Mesendoderm (in vitro differentiated cells): ENCODE data around the gene PFKFB1.

ENCODE experiments used
- DNase-seq: peaks from one replicate; pipeline ENCODE4 v3.0.0; 2013
- H2AK5ac ChIP-seq: 2 replicates; pipeline ENCODE4 v1.6.1; 2013; ENCODE audit warnings: low read length, inconsistent platforms
- H2BK120ac ChIP-seq: 2 replicates; pipeline ENCODE4 v1.6.1; 2013; ENCODE audit warnings: low read depth, mild to moderate bottlenecking, low read length, moderate library complexity, mixed read lengths
- H2BK15ac ChIP-seq: replicated peaks from 2 replicates; pipeline ENCODE4 v1.6.1; 2013; ENCODE audit warnings: low read depth, mild to moderate bottlenecking, moderate library complexity
- H2BK5ac ChIP-seq: 2 replicates; pipeline ENCODE4 v1.6.1; 2013; ENCODE audit warnings: low read length, inconsistent platforms
- H3K18ac ChIP-seq: 2 replicates; pipeline ENCODE4 v1.6.1; 2013; ENCODE audit warnings: mild to moderate bottlenecking, low read length, mixed read lengths
- H3K23ac ChIP-seq: one replicate; pipeline ENCODE4 v1.6.1; 2013; ENCODE audit warnings: low read length
- H3K27ac ChIP-seq: 2 replicates; pipeline ENCODE4 v1.5.1; 2013; ENCODE audit warnings: low read depth, mild to moderate bottlenecking, inconsistent platforms, low read length, moderate library complexity
- H3K27me3 ChIP-seq: 2 replicates; pipeline ENCODE4 v1.6.1; 2013; ENCODE audit warnings: low read length, control low read depth, mild to moderate bottlenecking, inconsistent platforms; ENCODE audit not compliant: insufficient read depth, poor library complexity
- H3K36me3 ChIP-seq: 2 replicates; pipeline ENCODE4 v1.6.1; 2013; ENCODE audit warnings: low read length, inconsistent platforms; ENCODE audit not compliant: control insufficient read depth, insufficient read depth
- H3K4ac ChIP-seq: one replicate; pipeline ENCODE4 v1.6.1; 2013; ENCODE audit warnings: low read depth, mild to moderate bottlenecking, low read length, moderate library complexity
- H3K4me1 ChIP-seq: 2 replicates; pipeline ENCODE4 v1.6.1; 2013; ENCODE audit warnings: low read depth, low read length, inconsistent platforms; ENCODE audit not compliant: control insufficient read depth
- H3K4me2 ChIP-seq: 2 replicates; pipeline ENCODE4 v1.6.1; 2013; ENCODE audit warnings: low read length
- H3K4me3 ChIP-seq: 2 replicates; pipeline ENCODE4 v1.5.1; 2013; ENCODE audit warnings: mild to moderate bottlenecking, low read length
- H3K56ac ChIP-seq: one replicate; pipeline ENCODE4 v1.6.1; 2013; ENCODE audit warnings: low read length
- H3K79me1 ChIP-seq: 2 replicates; pipeline ENCODE4 v1.6.1; 2013; ENCODE audit warnings: low read length, inconsistent platforms
- H3K79me2 ChIP-seq: 2 replicates; pipeline ENCODE4 v1.6.1; 2013; ENCODE audit warnings: mild to moderate bottlenecking, low read length; ENCODE audit not compliant: control insufficient read depth, insufficient read depth
- H3K9ac ChIP-seq: 2 replicates; pipeline ENCODE4 v1.6.1; 2013; ENCODE audit warnings: low read length, inconsistent platforms
- H4K5ac ChIP-seq: one replicate; pipeline ENCODE4 v1.6.1; 2013; ENCODE audit warnings: low read length
- H4K8ac ChIP-seq: one replicate; pipeline ENCODE4 v1.6.1; 2013; ENCODE audit warnings: low read depth, mild to moderate bottlenecking, control low read depth, low read length, moderate library complexity
- WGBS: extraction: QIAGEN DNeasy Blood & Tissue Kit; methylation state at CpG from one replicate; pipeline ENCODE4 v1.1.7; 2013; ENCODE audit warnings: low lambda C conversion rate, missing lambda C conversion rate; ENCODE audit not compliant: insufficient coverage; ENCODE audit errors: extremely low coverage; 5-methylcytosine and 5-hydroxymethylcytosine counted together

PFKFB1 gene

GRCh38 chrX:55029291-55029690, 35.3 kb upstream of the PFKFB1 start:
- Histone ChIP-seq H3K4me2 (no peak overlapping the region), H2BK15ac (no peak overlapping the region), H3K18ac (no peak overlapping the region), H3K56ac (no peak overlapping the region), H2BK120ac (no peak overlapping the region), H4K8ac (no peak overlapping the region), H3K27ac (no peak overlapping the region), H3K79me2 (no peaks in the 10 kb centered on the region), H2BK5ac (no peak overlapping the region), H3K23ac (no peak overlapping the region), H3K79me1 (no peaks in the 10 kb centered on the region), H3K4me1 (no peaks in the 10 kb centered on the region), H3K4me3 (no peak overlapping the region), H3K9ac (no peak overlapping the region), H4K5ac (no peak overlapping the region), H2AK5ac (no peak overlapping the region), H3K4ac (no peak overlapping the region), H3K36me3 (no peaks in the 10 kb centered on the region), H3K27me3 (no peaks in the 10 kb centered on the region)
- DNase-seq = no peak
- no CpG with 5 or more reads among the region's 2 CpGs for WGBS

- H2BK5ac ChIP-seq = no peak overlapping the region
- H3K4me2 ChIP-seq = no peak overlapping the region
- no peak overlapping the region for H3K18ac ChIP-seq
- no peaks in the 10 kb centered on the region for H3K4me1 ChIP-seq
- H2BK15ac ChIP-seq = no peak overlapping the region
- no peaks in the 10 kb centered on the region for H3K27me3 ChIP-seq
- no peak overlapping the region for H4K8ac ChIP-seq
- H4K5ac ChIP-seq = no peak overlapping the region
- no peak overlapping the region for H3K56ac ChIP-seq
- DNase-seq = no peak
- no peak overlapping the region for H3K9ac ChIP-seq
- no peaks in the 10 kb centered on the region for H3K79me1 ChIP-seq
- H3K4me3 ChIP-seq = no peak overlapping the region
- no peak overlapping the region for H2BK120ac ChIP-seq
- H3K23ac ChIP-seq = no peak overlapping the region
- H3K79me2 ChIP-seq = no peaks in the 10 kb centered on the region
- no peak overlapping the region for H2AK5ac ChIP-seq
- no peak overlapping the region for H3K27ac ChIP-seq
- no peak overlapping the region for H3K4ac ChIP-seq
- no peaks in the 10 kb centered on the region for H3K36me3 ChIP-seq
Observed at GRCh38 chrX:55028611-55029010, 34.6 kb upstream of the PFKFB1 start.

GRCh38 chrX:55028040-55028439, 34.1 kb upstream of the PFKFB1 start:
- no peak overlapping the region for H3K23ac ChIP-seq
- no peaks in the 10 kb centered on the region for H3K4me1 ChIP-seq
- WGBS = no CpG with 5 or more reads among the region's 4 CpGs

GRCh38 chrX:55026840-55027239, 32.9 kb upstream of the PFKFB1 start:
- H3K56ac ChIP-seq = no peak overlapping the region
- DNase-seq = no peak
- H3K4me2 ChIP-seq = no peak overlapping the region
- H4K8ac ChIP-seq = no peak overlapping the region
- no peaks in the 10 kb centered on the region for H3K79me2 ChIP-seq
- no peak overlapping the region for H2BK15ac ChIP-seq
- H3K4me1 ChIP-seq = no peaks in the 10 kb centered on the region
- no peak overlapping the region for H3K18ac ChIP-seq
- H2AK5ac ChIP-seq = no peak overlapping the region
- no peak overlapping the region for H3K4ac ChIP-seq
- H3K9ac ChIP-seq = no peak overlapping the region
- no peak overlapping the region for H2BK5ac ChIP-seq
- H4K5ac ChIP-seq = no peak overlapping the region
- H3K36me3 ChIP-seq = no peaks in the 10 kb centered on the region
- no peak overlapping the region for H2BK120ac ChIP-seq
- no peaks in the 10 kb centered on the region for H3K27me3 ChIP-seq
- WGBS = 100% methylated on average over 1 of the region's 2 CpGs
- H3K4me3 ChIP-seq = no peak overlapping the region
- no peak overlapping the region for H3K27ac ChIP-seq
- no peak overlapping the region for H3K23ac ChIP-seq
- no peaks in the 10 kb centered on the region for H3K79me1 ChIP-seq

More at GRCh38 chrX:55028040-55028439, 34.1 kb upstream of the PFKFB1 start:
- Histone ChIP-seq H2AK5ac (no peak overlapping the region), H4K8ac (no peak overlapping the region), H3K27me3 (no peaks in the 10 kb centered on the region), H2BK15ac (no peak overlapping the region), H3K79me2 (no peaks in the 10 kb centered on the region), H4K5ac (no peak overlapping the region), H3K4me2 (no peak overlapping the region), H3K4ac (no peak overlapping the region), H2BK120ac (no peak overlapping the region), H2BK5ac (no peak overlapping the region), H3K36me3 (no peaks in the 10 kb centered on the region), H3K79me1 (no peaks in the 10 kb centered on the region), H3K4me3 (no peak overlapping the region), H3K27ac (no peak overlapping the region), H3K56ac (no peak overlapping the region), H3K18ac (no peak overlapping the region), H3K9ac (no peak overlapping the region)
- no peak for DNase-seq

- DNase-seq = no peak
- no peak overlapping the region for H3K27ac ChIP-seq
Observed at GRCh38 chrX:55026143-55026542, 32.2 kb upstream of the PFKFB1 start.

GRCh38 chrX:55014897-55015299, 20.9 kb upstream of the PFKFB1 start:
- no peak overlapping the region for H3K18ac ChIP-seq
- no peaks in the 10 kb centered on the region for H3K79me1 ChIP-seq
- H3K79me2 ChIP-seq = no peaks in the 10 kb centered on the region
- no peak overlapping the region for H3K27ac ChIP-seq
- no peak overlapping the region for H2BK5ac ChIP-seq
- H2BK120ac ChIP-seq = no peak overlapping the region
- H3K4me3 ChIP-seq = no peak overlapping the region
- no peak overlapping the region for H2BK15ac ChIP-seq
- H3K36me3 ChIP-seq = no peaks in the 10 kb centered on the region
- H3K4me2 ChIP-seq = no peak overlapping the region
- WGBS = no CpG with 5 or more reads among the region's 4 CpGs
- H3K27me3 ChIP-seq = no peaks in the 10 kb centered on the region
- H2AK5ac ChIP-seq = no peak overlapping the region
- no peak overlapping the region for H4K5ac ChIP-seq
- no peak overlapping the region for H4K8ac ChIP-seq
- no peaks in the 10 kb centered on the region for H3K4me1 ChIP-seq
- H3K9ac ChIP-seq = no peak overlapping the region
- no peak for DNase-seq
- H3K56ac ChIP-seq = no peak overlapping the region
- H3K4ac ChIP-seq = no peak overlapping the region
- no peak overlapping the region for H3K23ac ChIP-seq

More at GRCh38 chrX:55026143-55026542, 32.2 kb upstream of the PFKFB1 start:
- Histone ChIP-seq H3K79me2 (no peaks in the 10 kb centered on the region), H3K23ac (no peak overlapping the region), H3K36me3 (no peaks in the 10 kb centered on the region), H3K79me1 (no peaks in the 10 kb centered on the region), H4K5ac (no peak overlapping the region), H3K27me3 (no peaks in the 10 kb centered on the region), H3K56ac (no peak overlapping the region), H3K4me3 (no peak overlapping the region), H3K18ac (no peak overlapping the region), H3K4me1 (no peaks in the 10 kb centered on the region), H2BK15ac (no peak overlapping the region), H3K4ac (no peak overlapping the region), H2AK5ac (no peak overlapping the region), H3K4me2 (no peak overlapping the region), H2BK5ac (no peak overlapping the region), H3K9ac (no peak overlapping the region), H4K8ac (no peak overlapping the region), H2BK120ac (no peak overlapping the region)
